SU-DHL-6 (cell line): ENCODE results near the gene UXS1.

ENCODE experiments used
- H2AFZ ChIP-seq: fragments of 200-600 bp; sonication (generic); 2 replicates; pipeline ENCODE4 v1.6.1; 2014; ENCODE audit warnings: low read depth, mild to moderate bottlenecking, moderate library complexity, mixed read lengths, antibody characterized with exemption, low read length; ENCODE audit not compliant: severe bottlenecking
- H3F3A ChIP-seq: fragments of 200-600 bp; shearing (Covaris generic); 2 replicates; pipeline ENCODE4 v1.6.0; 2016; ENCODE audit warnings: antibody characterized with exemption, mild to moderate bottlenecking; ENCODE audit not compliant: insufficient read depth
- H3K27ac ChIP-seq: fragments of 200-600 bp; sonication (generic); 2 replicates; pipeline ENCODE4 v1.5.1; 2016; ENCODE audit warnings: low read depth, mild to moderate bottlenecking, low read length, moderate library complexity, mixed read lengths
- H3K27me3 ChIP-seq: fragments of 200-600 bp; sonication (generic), shearing (Covaris generic); 2 replicates; pipeline ENCODE4 v1.6.0; 2014; ENCODE audit warnings: mild to moderate bottlenecking, low read length
- H3K36me3 ChIP-seq: fragments of 200-600 bp; sonication (generic); 2 replicates; pipeline ENCODE4 v1.6.1; 2014; ENCODE audit warnings: mild to moderate bottlenecking, low read length, mixed read lengths
- H3K4me2 ChIP-seq: fragments of 300-600, 200-600 bp; shearing (Covaris generic), sonication (generic); 2 replicates; pipeline ENCODE4 v1.6.0; 2014; ENCODE audit warnings: low read length, low read depth, mild to moderate bottlenecking; ENCODE audit not compliant: poor library complexity, severe bottlenecking
- H3K4me3 ChIP-seq: fragments of 200-600 bp; sonication (generic); 2 replicates; pipeline ENCODE4 v1.5.1; 2014; ENCODE audit warnings: antibody characterized with exemption, low read length, mild to moderate bottlenecking, mixed read lengths; ENCODE audit not compliant: insufficient read depth, poor library complexity, severe bottlenecking
- H3K79me2 ChIP-seq: fragments of 200-600 bp; sonication (generic); 2 replicates; pipeline ENCODE4 v1.6.1; 2014; ENCODE audit warnings: mild to moderate bottlenecking, low read length, moderate library complexity; ENCODE audit not compliant: insufficient read depth
- H3K9ac ChIP-seq: fragments of 200-600 bp; sonication (generic); 2 replicates; pipeline ENCODE4 v1.7.0; 2014; ENCODE audit warnings: mild to moderate bottlenecking, low read length
- H3K9me2 ChIP-seq: fragments of 200-600 bp; sonication (generic); replicated peaks from 2 replicates; pipeline ENCODE4 v1.6.1; 2014; ENCODE audit warnings: low read length; ENCODE audit not compliant: insufficient read depth
- H3K9me3 ChIP-seq: fragments of 200-600 bp; sonication (generic); 2 replicates; pipeline ENCODE4 v1.6.1; 2014; ENCODE audit warnings: low read length, mixed read lengths; ENCODE audit not compliant: insufficient read depth
- H4K20me1 ChIP-seq: fragments of 200-600 bp; sonication (generic); 2 replicates; pipeline ENCODE4 v1.6.1; 2014; ENCODE audit warnings: low read depth, mild to moderate bottlenecking, antibody characterized with exemption, low read length, moderate library complexity, mixed read lengths
- EZH2phosphoT487 ChIP-seq: fragments of 200-600 bp; sonication (generic), shearing (Covaris generic); conservative IDR thresholded peaks from 2 replicates; pipeline ENCODE4 v1.6.1; 2018; ENCODE audit warnings: mild to moderate bottlenecking, antibody characterized with exemption, low read length, moderate library complexity, mixed read lengths
- TF ChIP-seq, protein P1 (sequence below): fragments of 200-600 bp; sonication (generic); IDR thresholded peaks from one replicate; pipeline ENCODE4 v1.5.1; 2017; ENCODE audit warnings: antibody characterized with exemption, mild to moderate bottlenecking, low read length, moderate library complexity; ENCODE audit not compliant: insufficient read depth, poor library complexity, severe bottlenecking

The UXS1 gene

DNA sequence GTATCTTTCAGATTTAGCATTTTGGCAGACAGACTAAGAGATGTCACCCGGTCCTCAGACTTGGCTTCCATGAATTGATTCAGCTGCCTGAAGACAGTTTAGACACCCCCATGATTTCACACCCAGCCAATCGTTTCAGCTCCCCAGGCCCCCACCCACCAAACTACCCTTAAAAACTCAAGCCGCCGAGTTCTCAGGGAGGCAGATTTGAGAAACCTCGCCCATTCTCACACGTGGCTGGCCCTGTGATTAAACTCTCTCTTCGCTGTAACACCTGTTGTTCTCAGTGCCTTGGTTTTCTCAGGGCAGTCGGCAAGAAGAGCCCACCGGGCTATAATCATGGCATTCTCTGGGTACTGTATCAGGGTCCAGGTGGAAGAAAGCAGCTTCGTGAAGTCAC, 35.2 kb downstream of the UXS1 start:
- H3F3A ChIP-seq, result no peaks in the 10 kb centered on the region
- H4K20me1 ChIP-seq, result no peaks in the 10 kb centered on the region
- no peaks in the 10 kb centered on the region for H3K9me2 ChIP-seq
- no peak overlapping the region for H3K4me3 ChIP-seq
- H3K27ac ChIP-seq, result no peak overlapping the region
- no peaks in the 10 kb centered on the region for H3K9me3 ChIP-seq
- H3K4me2 ChIP-seq, result no peak overlapping the region
- TF ChIP-seq EZH2phosphoT487, result no peak
- TF ChIP-seq, protein P1, sequence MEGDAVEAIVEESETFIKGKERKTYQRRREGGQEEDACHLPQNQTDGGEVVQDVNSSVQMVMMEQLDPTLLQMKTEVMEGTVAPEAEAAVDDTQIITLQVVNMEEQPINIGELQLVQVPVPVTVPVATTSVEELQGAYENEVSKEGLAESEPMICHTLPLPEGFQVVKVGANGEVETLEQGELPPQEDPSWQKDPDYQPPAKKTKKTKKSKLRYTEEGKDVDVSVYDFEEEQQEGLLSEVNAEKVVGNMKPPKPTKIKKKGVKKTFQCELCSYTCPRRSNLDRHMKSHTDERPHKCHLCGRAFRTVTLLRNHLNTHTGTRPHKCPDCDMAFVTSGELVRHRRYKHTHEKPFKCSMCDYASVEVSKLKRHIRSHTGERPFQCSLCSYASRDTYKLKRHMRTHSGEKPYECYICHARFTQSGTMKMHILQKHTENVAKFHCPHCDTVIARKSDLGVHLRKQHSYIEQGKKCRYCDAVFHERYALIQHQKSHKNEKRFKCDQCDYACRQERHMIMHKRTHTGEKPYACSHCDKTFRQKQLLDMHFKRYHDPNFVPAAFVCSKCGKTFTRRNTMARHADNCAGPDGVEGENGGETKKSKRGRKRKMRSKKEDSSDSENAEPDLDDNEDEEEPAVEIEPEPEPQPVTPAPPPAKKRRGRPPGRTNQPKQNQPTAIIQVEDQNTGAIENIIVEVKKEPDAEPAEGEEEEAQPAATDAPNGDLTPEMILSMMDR, result no peak
- no peaks in the 10 kb centered on the region for H3K79me2 ChIP-seq
- H3K36me3 ChIP-seq, result 0 out of 2 replicates have a peak, but pooled peaks cover 7% of the 10 kb centered on the region
- no peaks in the 10 kb centered on the region for H3K27me3 ChIP-seq
- no peak overlapping the region for H2AFZ ChIP-seq
- H3K9ac ChIP-seq, result no peak overlapping the region

GRCh38 chr2:106158131-106158530, 36.0 kb downstream of the UXS1 start:
- Histone ChIP-seq H2AFZ (no peak overlapping the region), H3K9ac (no peak overlapping the region), H3K79me2 (no peaks in the 10 kb centered on the region), H4K20me1 (no peaks in the 10 kb centered on the region), H3K27me3 (no peaks in the 10 kb centered on the region), H3K9me3 (no peaks in the 10 kb centered on the region), H3K27ac (no peak overlapping the region), H3K4me3 (no peak overlapping the region), H3K4me2 (no peak overlapping the region), H3F3A (no peaks in the 10 kb centered on the region), H3K36me3 (0 out of 2 replicates have a peak, but pooled peaks cover 8% of the 10 kb centered on the region), H3K9me2 (no peaks in the 10 kb centered on the region)
- TF ChIP-seq, protein P1, result no peak
- TF ChIP-seq EZH2phosphoT487, result no peak

DNA sequence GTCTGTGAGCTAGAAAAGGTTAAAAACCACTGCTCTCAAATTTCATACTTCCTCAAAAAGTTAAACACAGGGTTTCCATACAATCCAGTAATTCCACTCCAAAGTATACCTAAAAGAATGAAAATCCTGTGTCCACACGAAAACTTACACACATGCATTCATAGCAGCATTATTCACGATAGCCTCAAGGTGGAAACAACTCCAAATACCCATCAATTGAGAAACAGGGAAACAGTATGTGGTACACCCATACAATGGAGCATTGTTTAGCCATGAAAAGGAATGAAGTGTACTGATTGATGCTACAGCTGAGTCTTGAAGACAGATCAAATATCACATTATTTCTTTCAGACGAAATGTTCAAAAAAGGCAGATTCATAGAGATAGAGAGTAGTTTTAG, 36.7 kb downstream of the UXS1 start:
- Histone ChIP-seq H4K20me1 (no peaks in the 10 kb centered on the region), H3K4me3 (no peak overlapping the region), H3K9ac (no peak overlapping the region), H3K36me3 (0 out of 2 replicates have a peak, but pooled peaks cover 8% of the 10 kb centered on the region), H2AFZ (no peak overlapping the region), H3K79me2 (no peaks in the 10 kb centered on the region), H3K27me3 (no peaks in the 10 kb centered on the region), H3K27ac (no peak overlapping the region), H3K9me2 (no peaks in the 10 kb centered on the region), H3K9me3 (no peaks in the 10 kb centered on the region), H3F3A (no peaks in the 10 kb centered on the region), H3K4me2 (no peak overlapping the region)
- no peak for TF ChIP-seq EZH2phosphoT487
- TF ChIP-seq, protein P1, result no peak
